ENCODE data around the gene XYLT2.
A peak's percentile ranks its signal among the peaks of the same experiment; 100 is the strongest.
"Not testable (repeated sequence)": the region's sequence is repeated elsewhere in the genome, so short reads cannot be mapped to it uniquely, and the experiment has no call there.

The XYLT2 gene

GRCh38 chr17:50388728-50389127 lies 42.8 kb downstream of the XYLT2 start:
- FAIRE-seq (no peak), DNase-seq (ENCODE audit: low spot score) (no peak)

- FAIRE-seq: no peak
- DNase-seq (ENCODE audit: low spot score): no peak
Observed at GRCh38 chr17:50389534-50389933, 43.6 kb downstream of the XYLT2 start.

- no peak for FAIRE-seq
- no peak for DNase-seq (ENCODE audit: low spot score)
Observed at GRCh38 chr17:50392621-50393020, 46.7 kb downstream of the XYLT2 start.

GRCh38 chr17:50393700-50394099 lies 47.8 kb downstream of the XYLT2 start:
- DNase-seq (ENCODE audit: low spot score) (no peak), FAIRE-seq (no peak)

- FAIRE-seq (no peak), DNase-seq (ENCODE audit: low spot score) (no peak)
Observed at GRCh38 chr17:50394711-50395110, 48.8 kb downstream of the XYLT2 start.

- no peak for FAIRE-seq
- peak; percentile 36 for DNase-seq (ENCODE audit: low spot score)
Observed at GRCh38 chr17:50396261-50397110, 50.6 kb downstream of the XYLT2 start.

GRCh38 chr17:50397111-50397918 lies 51.4 kb downstream of the XYLT2 start, which contains the start of gene LRRC59:
Gene LRRC59 (minus strand): TSS chr17:50397523. CDS start chr17:50397317, 206 bp downstream.
- DNase-seq (ENCODE audit: low spot score) (peak; percentile 94), FAIRE-seq (peak; percentile 86)

- no peak for DNase-seq (ENCODE audit: low spot score)
- FAIRE-seq: no peak
Observed at GRCh38 chr17:50397919-50398285, 52.0 kb downstream of the XYLT2 start.

- not testable (repeated sequence) for FAIRE-seq; DNase-seq (ENCODE audit: low spot score)
Observed at GRCh38 chr17:50398672-50399071, 52.7 kb downstream of the XYLT2 start.

GRCh38 chr17:50399591-50399990 lies 53.7 kb downstream of the XYLT2 start:
- not testable (repeated sequence) for FAIRE-seq; DNase-seq (ENCODE audit: low spot score)

- FAIRE-seq; DNase-seq (ENCODE audit: low spot score): not testable (repeated sequence)
Observed at GRCh38 chr17:50405351-50405750, 59.4 kb downstream of the XYLT2 start.

GRCh38 chr17:50406578-50406977 lies 60.7 kb downstream of the XYLT2 start:
- FAIRE-seq (no peak), DNase-seq (ENCODE audit: low spot score) (no peak)

- no peak for DNase-seq (ENCODE audit: low spot score)
- no peak for FAIRE-seq
Observed at GRCh38 chr17:50407921-50408320, 62.0 kb downstream of the XYLT2 start.
